Raji (cell line): ENCODE measurements around the gene FCHSD2.

Experiments
- POLR2A ChIP-seq: IDR thresholded peaks from 2 replicates; pipeline ENCODE4 v1.6.1; 2011; ENCODE audit warnings: low read depth, low read length, control low read depth; ENCODE audit not compliant: insufficient read depth

FCHSD2 gene

DNA sequence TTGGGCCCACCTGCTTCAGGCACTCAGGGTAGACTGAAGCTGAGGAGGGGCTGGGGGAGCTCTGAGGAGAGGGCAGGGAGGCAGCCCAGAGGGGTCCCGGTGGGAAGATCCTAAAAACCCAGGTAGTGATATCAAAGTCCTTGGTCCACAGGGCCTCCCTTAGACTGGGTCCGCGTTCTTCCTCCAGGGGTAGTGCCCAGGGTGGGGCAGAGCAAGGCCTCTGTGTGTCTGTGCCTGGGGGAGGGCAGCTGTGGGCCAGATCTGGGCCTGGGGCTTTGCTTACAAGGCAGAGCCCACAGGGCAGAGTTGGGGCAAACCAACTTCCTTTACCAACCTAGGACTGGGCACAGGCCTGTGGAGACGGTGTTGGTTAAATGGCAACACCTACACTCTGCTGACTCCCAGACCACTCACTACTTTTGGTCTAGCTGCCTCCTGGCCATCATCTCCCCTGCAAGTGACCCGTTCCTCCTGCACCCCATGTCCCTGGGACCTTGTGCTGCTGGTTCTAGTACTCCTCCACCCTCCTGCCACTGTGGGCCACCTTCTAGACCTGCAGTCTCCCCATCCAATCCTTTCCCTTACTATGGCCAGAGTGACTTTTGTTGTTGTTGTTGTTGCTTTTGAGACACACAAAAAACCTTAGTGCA lies 312.1 kb downstream of the FCHSD2 start:
- TF ChIP-seq POLR2A: no peak

- no peak for TF ChIP-seq POLR2A
Observed at GRCh38 chr11:72829178-72829577, 312.9 kb downstream of the FCHSD2 start.

GRCh38 chr11:72828692-72829101 lies 313.4 kb downstream of the FCHSD2 start:
- TF ChIP-seq POLR2A: no peak

GRCh38 chr11:72828081-72828567 lies 314.0 kb downstream of the FCHSD2 start:
- no peak for TF ChIP-seq POLR2A

DNA sequence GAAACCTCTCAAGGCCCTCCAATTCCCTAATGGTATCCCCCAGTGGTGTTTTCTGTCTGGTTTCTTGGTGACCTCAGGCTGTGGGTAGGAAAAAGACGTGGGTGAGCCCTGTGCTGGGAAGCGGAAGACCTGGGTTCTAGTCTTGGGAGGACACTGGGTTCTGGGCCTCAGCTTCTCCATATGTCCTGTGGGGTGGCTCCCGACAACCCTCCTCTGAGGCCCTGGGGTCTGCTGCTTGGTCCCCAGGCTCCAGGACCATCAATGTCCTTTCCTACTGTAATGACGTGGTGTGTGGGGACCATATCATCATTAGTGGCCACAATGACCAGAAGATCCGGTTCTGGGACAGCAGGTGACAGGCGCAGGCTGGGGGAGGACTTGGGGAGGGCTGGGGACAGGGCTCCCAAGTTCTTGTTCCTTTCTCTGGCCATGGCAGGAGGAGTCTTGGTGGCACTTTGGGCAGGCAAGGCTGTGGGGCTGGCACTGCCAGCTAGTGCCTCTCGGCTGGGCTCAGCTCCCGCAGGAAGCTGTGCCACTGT lies 315.1 kb downstream of the FCHSD2 start:
- TF ChIP-seq POLR2A: 0 out of 2 replicates have a peak, but pooled peaks have one; percentile 3

DNA sequence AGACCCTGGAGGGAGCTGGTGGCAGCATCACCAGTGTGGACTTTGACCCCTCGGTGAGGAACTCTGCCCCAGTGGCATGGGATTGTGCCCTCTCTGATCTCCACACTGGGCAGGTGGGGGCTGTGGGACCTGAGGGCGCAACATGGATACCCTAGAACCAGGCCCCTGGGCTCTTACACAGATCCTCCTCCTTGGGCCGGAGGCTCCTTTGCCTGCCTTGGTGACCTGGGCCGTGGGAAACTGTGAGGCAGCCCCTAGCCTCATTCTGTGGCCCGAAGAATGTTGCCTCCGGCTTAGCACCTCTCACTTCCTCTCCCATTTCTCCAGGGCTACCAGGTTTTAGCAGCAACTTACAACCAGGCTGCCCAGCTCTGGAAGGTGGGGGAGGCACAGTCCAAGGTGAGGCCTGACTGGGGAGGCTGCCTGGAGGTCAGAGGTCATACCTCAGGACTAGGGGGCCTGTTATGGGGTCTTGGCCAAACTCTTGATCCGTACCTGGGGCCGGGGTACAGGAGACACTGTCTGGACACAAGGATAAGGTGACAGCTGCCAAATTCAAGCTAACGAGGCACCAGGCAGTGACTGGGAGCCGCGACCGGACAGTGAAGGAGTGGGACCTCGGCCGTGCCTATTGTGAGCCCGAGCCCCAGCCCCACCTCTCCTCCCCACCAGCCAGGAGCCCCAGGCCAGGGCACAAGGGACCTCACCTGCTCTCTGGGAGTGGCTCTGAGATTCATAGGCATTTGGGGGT lies 315.8 kb downstream of the FCHSD2 start:
- no peak for TF ChIP-seq POLR2A

- 0 out of 2 replicates have a peak, but pooled peaks have one; percentile 9 for TF ChIP-seq POLR2A
Observed at GRCh38 chr11:72825661-72826060, 316.5 kb downstream of the FCHSD2 start.

DNA sequence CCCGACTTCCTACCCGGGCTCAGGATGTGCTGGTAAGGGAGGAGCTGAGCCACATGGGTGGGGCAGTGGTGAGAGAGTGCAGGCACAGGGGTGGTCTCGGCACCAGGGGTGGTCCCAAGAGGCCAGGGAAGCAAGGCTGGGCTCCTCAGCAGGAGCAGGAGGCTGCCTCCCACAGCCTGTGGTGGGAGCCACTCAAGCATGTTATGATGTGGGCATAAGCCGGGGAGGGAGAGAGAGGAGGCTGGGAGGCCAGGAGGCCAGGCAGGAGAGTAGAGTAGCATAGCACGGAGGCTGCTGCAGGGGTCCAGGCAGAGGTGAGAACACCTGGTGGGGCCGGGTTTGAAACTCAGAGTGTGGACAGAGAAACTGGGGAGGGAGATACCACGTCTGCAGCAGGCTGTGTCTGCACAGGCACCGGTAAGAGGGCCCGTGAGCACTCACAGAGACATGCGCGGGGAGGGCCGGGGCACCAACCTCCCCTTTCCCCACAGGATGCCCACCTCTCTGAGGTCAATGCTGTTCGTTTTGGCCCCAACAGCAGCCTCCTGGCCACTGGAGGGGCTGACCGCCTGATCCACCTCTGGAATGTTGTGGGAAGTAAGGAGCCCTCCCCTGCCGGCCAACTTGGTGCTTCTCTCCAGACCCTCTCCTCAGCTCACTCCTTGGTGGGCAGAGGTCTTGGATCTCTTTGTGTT lies 317.2 kb downstream of the FCHSD2 start:
- TF ChIP-seq POLR2A: 0 out of 2 replicates have a peak, but pooled peaks have one; percentile 11

GRCh38 chr11:72824020-72824419 lies 318.1 kb downstream of the FCHSD2 start:
- TF ChIP-seq POLR2A: no peak

GRCh38 chr11:72823105-72823804 lies 318.9 kb downstream of the FCHSD2 start:
- no peak; the same call in 1 of the 2 replicates for TF ChIP-seq POLR2A

DNA sequence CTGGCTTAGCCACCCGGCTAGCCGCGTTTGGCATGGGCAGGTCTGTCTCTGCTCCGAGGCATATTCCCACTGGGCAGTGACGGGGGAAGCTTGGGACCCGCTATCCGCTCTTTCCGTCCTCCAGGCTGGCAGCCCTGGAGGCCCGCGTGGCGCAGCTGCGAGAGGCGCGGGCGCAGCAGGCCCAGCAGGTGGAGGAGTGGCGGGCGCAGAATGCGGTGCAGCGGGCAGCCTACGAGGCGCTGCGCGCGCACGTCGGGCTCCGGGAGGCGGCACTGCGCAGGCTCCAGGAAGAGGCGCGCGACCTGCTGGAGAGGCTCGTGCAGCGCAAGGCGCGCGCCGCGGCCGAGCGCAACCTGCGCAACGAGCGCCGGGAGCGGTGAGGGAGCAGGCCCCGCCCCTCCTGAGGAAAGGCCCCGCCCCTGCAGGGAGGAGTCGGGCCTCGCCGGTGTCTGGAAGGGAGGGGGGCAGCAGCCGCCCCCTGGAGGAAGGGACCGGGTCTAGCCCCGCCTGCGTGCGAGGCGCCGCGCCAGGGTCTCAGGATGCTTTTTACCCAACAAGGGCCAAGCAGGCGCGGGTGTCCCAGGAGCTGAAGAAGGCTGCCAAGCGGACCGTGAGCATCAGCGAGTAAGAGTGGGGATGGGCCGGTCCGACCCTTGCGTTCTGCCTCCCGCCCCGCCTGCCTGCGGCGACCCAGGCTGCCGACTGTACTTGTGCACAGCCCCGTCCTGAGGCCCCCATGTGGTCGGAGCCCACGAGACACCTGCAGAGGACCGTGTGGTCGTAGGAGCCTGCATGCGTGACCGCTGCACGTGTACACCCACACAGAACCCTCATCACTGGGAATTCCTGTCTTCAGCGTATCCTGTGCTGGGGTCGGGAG lies 320.0 kb downstream of the FCHSD2 start:
- TF ChIP-seq POLR2A: peak; percentile 70

DNA sequence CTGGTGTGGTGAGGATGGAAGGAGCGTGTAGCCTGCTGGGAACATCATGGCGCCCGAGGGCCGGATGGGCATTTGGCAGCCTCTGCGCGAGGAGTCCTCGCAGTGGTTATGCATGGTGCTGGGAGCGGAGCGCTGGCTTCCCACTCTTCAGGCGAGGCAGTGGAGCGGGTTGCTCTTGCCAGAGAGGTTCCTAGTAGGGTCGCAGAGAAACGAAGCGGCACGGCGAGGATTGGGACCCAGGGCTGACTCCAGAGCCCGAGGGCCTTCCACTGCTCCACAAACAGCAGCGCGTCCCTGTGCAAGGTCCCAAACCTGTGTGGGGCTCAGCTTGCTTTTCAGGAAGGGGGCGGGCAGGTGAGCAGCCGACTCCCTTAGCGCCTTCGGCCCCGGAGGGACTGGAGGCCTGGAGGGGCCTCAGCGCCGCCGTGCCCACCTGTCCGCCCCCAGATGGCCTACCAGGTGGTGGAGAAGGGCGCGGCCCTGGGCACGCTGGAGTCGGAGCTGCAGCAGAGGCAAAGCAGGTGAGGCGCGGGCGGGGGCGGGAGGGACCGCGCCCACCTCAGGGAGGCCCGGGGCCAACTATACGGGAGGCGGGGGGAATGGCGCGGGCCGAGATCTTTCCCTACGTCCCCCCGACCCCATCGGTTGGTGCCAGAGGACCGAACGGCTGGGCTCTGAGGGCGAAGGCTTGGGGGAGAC lies 320.7 kb downstream of the FCHSD2 start:
- TF ChIP-seq POLR2A: no peak

DNA sequence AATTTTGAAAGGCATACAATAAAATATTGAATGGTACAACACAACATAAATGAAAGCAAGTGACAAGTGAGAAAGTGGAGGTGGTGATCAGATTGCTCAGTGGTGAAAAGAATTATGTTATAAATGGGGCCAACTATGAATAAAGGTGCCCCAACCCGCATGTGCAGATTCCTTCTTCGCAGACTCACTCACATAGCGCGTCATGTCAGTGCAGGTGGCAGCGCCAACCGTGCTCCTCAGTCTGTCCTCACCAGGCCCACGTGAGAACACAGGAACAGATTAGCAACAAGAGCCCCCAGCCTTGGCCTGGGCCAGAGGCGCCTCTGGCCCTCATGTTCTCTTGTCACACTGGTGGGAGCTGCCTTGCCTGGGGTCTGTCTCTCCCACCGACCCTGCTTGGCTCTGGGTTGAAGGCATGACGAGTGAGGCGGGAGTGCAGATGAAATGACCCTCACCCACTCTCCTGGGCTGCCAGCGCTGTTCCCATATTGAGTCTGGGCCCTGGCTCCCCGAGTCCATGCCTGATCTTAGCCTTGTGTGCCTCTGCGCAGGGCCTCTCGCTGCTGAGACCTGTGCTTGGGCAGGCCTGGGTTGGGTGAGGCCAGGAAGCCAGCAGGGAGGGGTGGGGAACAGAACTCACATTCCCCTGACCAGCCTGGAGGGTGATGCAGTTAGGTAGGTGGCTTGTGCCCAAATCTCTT lies 321.5 kb downstream of the FCHSD2 start:
- no peak for TF ChIP-seq POLR2A
